ENCODE results near the gene RIMBP2. TPM values are rescaled to one million over a fixed set of nuclear protein-coding genes. Genes with fewer than 3 reads are reported as not detected.
A peak's percentile ranks its signal among the peaks of the same experiment; 100 is the strongest.

Gene RIMBP2
- total RNA-seq, 1 donor from 2014 or later = 0.09 TPM

GRCh38 chr12:130620756-130621155, 95.3 kb downstream of the RIMBP2 start:
- Histone ChIP-seq H3K36me3 (no peaks in the 10 kb centered on the region), H3K4me1 (no peaks in the 10 kb centered on the region), H3K27ac (no peak overlapping the region), H3K4me3 (no peak overlapping the region), H3K27me3 (no peaks in the 10 kb centered on the region), H3K9me3 (no peaks in the 10 kb centered on the region)
- no peak for TF ChIP-seq CTCF (IDR thresholded peaks at IDR 0.05)
- intact Hi-C loops (cut with DNase I) = no loop called here
- ATAC-seq (no peak), DNase-seq (no peak)

- H3K4me1 ChIP-seq = no peaks in the 10 kb centered on the region
- DNase-seq (no peak), ATAC-seq (peak; percentile 16)
- H3K36me3 ChIP-seq = no peaks in the 10 kb centered on the region
- no peak overlapping the region for H3K4me3 ChIP-seq
- H3K27me3 ChIP-seq = no peaks in the 10 kb centered on the region
- H3K9me3 ChIP-seq = no peaks in the 10 kb centered on the region
- H3K27ac ChIP-seq = no peak overlapping the region
- intact Hi-C loops (cut with DNase I) = no loop called here
- TF ChIP-seq CTCF (IDR thresholded peaks at IDR 0.05) = no peak
These were observed 95.8 kb downstream of the RIMBP2 start for GRCh38 chr12:130620281-130620680.

- ATAC-seq (no peak), DNase-seq (no peak)
- H3K9me3 ChIP-seq = no peaks in the 10 kb centered on the region
- H3K27ac ChIP-seq = no peak overlapping the region
- no peaks in the 10 kb centered on the region for H3K27me3 ChIP-seq
- no peaks in the 10 kb centered on the region for H3K36me3 ChIP-seq
- intact Hi-C loops (cut with DNase I) = no loop called here
- no peaks in the 10 kb centered on the region for H3K4me1 ChIP-seq
- no peak overlapping the region for H3K4me3 ChIP-seq
- no peak for TF ChIP-seq CTCF (IDR thresholded peaks at IDR 0.05)
These were observed 96.6 kb downstream of the RIMBP2 start for GRCh38 chr12:130619385-130620001.

- H3K4me3 ChIP-seq = no peak overlapping the region
- H3K36me3 ChIP-seq = no peaks in the 10 kb centered on the region
- no peaks in the 10 kb centered on the region for H3K4me1 ChIP-seq
- no peaks in the 10 kb centered on the region for H3K9me3 ChIP-seq
- TF ChIP-seq CTCF (IDR thresholded peaks at IDR 0.05) = no peak
- ATAC-seq = no peak
- H3K27ac ChIP-seq = no peak overlapping the region
- DNase-seq = no peak
- H3K27me3 ChIP-seq = no peaks in the 10 kb centered on the region
- intact Hi-C loops (cut with DNase I) = no loop called here
These were observed 98.9 kb downstream of the RIMBP2 start for GRCh38 chr12:130617219-130617618.

- H3K27me3 ChIP-seq = no peaks in the 10 kb centered on the region
- H3K36me3 ChIP-seq = no peaks in the 10 kb centered on the region
- intact Hi-C loops (cut with DNase I) = no loop called here
- TF ChIP-seq CTCF (IDR thresholded peaks at IDR 0.05) = no peak
- no peak for ATAC-seq
- no peaks in the 10 kb centered on the region for H3K9me3 ChIP-seq
- H3K4me1 ChIP-seq = no peaks in the 10 kb centered on the region
- no peak for DNase-seq
- no peak overlapping the region for H3K4me3 ChIP-seq
- no peak overlapping the region for H3K27ac ChIP-seq
These were observed 100.2 kb downstream of the RIMBP2 start for GRCh38 chr12:130615861-130616345.

- intact Hi-C loops (cut with DNase I) = no loop called here
- no peak for DNase-seq
- no peaks in the 10 kb centered on the region for H3K27me3 ChIP-seq
- TF ChIP-seq CTCF (IDR thresholded peaks at IDR 0.05) = no peak
- no peak overlapping the region for H3K27ac ChIP-seq
- no peak overlapping the region for H3K4me3 ChIP-seq
- H3K9me3 ChIP-seq = no peaks in the 10 kb centered on the region
- ATAC-seq = no peak
- no peaks in the 10 kb centered on the region for H3K4me1 ChIP-seq
- no peaks in the 10 kb centered on the region for H3K36me3 ChIP-seq
These were observed 101.6 kb downstream of the RIMBP2 start for GRCh38 chr12:130614530-130614905.
